Stomach (tissue), 9 donors: ENCODE measurements around the gene DSC3. TPM values are rescaled to one million over a fixed set of nuclear protein-coding genes. Genes with fewer than 3 reads are reported as not detected.

Experiments used
- DNase-seq, 2 donors: peaks; one replicate each; pipeline versions ENCODE4 v3.0.0 to v3.0.0-alpha.2; 2013 to 2019
- H3K27ac ChIP-seq, 5 donors: fragments of 200-600 bp in 4 of 5; sonication (generic) in 4 of 5; one replicate each; pipeline ENCODE4 v1.5.1; 2013 to 2019; ENCODE audit warnings: mild to moderate bottlenecking in 1 of 5, moderate library complexity in 1 of 5
- H3K27me3 ChIP-seq, 3 donors: fragments of 200-600 bp; sonication (generic); one replicate each; pipeline ENCODE4 v1.5.1; 2017 to 2019; ENCODE audit warnings: mixed run types in 1 of 3
- H3K36me3 ChIP-seq, 4 donors: fragments of 200-600 bp; sonication (generic); 1 replicate in 3 of 4; 2 replicates in 1 of 4; pipeline ENCODE4 v1.5.1; 2016 to 2019
- H3K4me1 ChIP-seq, 4 donors: fragments of 200-600 bp; sonication (generic); one replicate each; pipeline ENCODE4 v1.5.1; 2016 to 2019
- H3K4me3 ChIP-seq, 4 donors: fragments of 200-600 bp; sonication (generic) in 3 of 4; one replicate each; pipeline ENCODE4 v1.5.1; 2016 to 2019; ENCODE audit warnings: mild to moderate bottlenecking in 1 of 4
- H3K9me3 ChIP-seq, 4 donors: fragments of 200-600 bp; sonication (generic); one replicate each; pipeline ENCODE4 v1.5.1; 2016 to 2019
- EP300 ChIP-seq: sonication (generic); formaldehyde crosslinking; IDR thresholded peaks from one replicate; pipeline ENCODE4 v1.6.1; 2017; ENCODE audit warnings: antibody characterized with exemption
- POLR2A ChIP-seq, 4 donors: fragments of 450-650 bp; IDR thresholded peaks; one replicate each; pipeline ENCODE4 v1.6.1; 2016; ENCODE audit warnings: antibody characterized with exemption in 4 of 4, control low read depth in 2 of 4, mild to moderate bottlenecking in 1 of 4, moderate library complexity in 1 of 4
- POLR2AphosphoS5 ChIP-seq, 3 donors: sonication (generic); formaldehyde crosslinking; IDR thresholded peaks; one replicate each; pipeline ENCODE4 v1.6.1; 2016; ENCODE audit warnings: antibody characterized with exemption in 3 of 3
- WGBS, 5 donors: extraction: QIAGEN DNeasy Blood & Tissue Kit in 3 of 5; methylation state at CpG; one replicate each; pipeline versions ENCODE4 v1.1.5 to v1.1.7; 2013 to 2018; 5-methylcytosine and 5-hydroxymethylcytosine counted together
- intact Hi-C: fragments of 100-400 bp; cut with DNase I; formaldehyde crosslinking; loops from one replicate; pipeline ENCODE4 v1.15.1; 2023; ENCODE audit warnings: low total_unique reads
- polyA plus RNA-seq, 3 donors: library from polyadenylated mRNA; stranded (reverse); fragments of 200-250 nt; gene quantifications; one replicate each; pipeline ENCODE4 v1.2.3, GENCODE V29; 2013
- small RNA-seq, 4 donors: library from RNA; depleted of rRNA; stranded (forward); fragments of <200 nt; gene quantifications; one replicate each; pipeline ENCODE3, GENCODE V24; 2016
- total RNA-seq, 5 donors: library from RNA; depleted of rRNA; stranded (reverse); fragments of >200 nt; gene quantifications; one replicate each; pipeline versions ENCODE4 v1.1.0 to v1.2.3, GENCODE V29; 2014 to 2016
- TF ChIP-seq, protein P1 (sequence below), 7 experiments: fragments of 450-650 bp in 4 of 7; fragments of 200-600 bp in 3 of 7; sonication (generic) in 3 of 7; IDR thresholded peaks; one replicate each; pipeline ENCODE4 v1.5.1; 2016 to 2019; ENCODE audit warnings: antibody characterized with exemption in 7 of 7, control low read depth in 2 of 7, mild to moderate bottlenecking in 1 of 7
- donor health status: healthy with polysubstance abuse.
- donor health status: Bipolar disorder and iron deficiency.
- donor health status: healthy.

DSC3 gene
- total and polyA plus RNA-seq, 8 donors, result 1.2 to 26.6 (median 2.2) TPM; not detected in 5

DNA sequence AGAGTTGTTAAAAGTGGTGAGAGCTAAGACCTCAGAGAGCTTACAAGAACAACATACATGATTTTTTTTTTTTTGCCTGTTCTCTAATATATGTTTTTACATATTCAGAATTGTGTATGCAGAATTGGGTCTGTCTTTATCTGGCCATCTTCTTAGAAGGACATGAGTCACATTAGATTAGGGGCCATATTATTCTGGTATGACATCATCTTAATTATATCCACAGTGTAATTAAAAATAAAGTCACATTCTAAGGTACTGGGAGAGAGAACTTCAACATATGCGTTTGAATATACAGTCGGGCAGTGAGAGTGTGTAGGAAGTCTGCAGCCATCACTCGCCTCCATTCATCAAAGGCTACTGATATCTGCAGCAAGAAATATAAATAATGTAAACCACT, 88.3 kb downstream of the DSC3 start:
- Histone ChIP-seq H3K27me3 (no peaks in the 10 kb centered on the region), H3K9me3 (no peaks in the 10 kb centered on the region), H3K27ac (no peak overlapping the region), H3K4me3 (no peak overlapping the region), H3K4me1 (no peaks in the 10 kb centered on the region), H3K36me3 (no peaks in the 10 kb centered on the region)
- intact Hi-C loops, result no loop called here
- TF ChIP-seq EP300 (no peak), POLR2A (IDR thresholded peaks at IDR 0.05) (no peak), POLR2AphosphoS5 (IDR thresholded peaks at IDR 0.05) (no peak)
- TF ChIP-seq, protein P1, sequence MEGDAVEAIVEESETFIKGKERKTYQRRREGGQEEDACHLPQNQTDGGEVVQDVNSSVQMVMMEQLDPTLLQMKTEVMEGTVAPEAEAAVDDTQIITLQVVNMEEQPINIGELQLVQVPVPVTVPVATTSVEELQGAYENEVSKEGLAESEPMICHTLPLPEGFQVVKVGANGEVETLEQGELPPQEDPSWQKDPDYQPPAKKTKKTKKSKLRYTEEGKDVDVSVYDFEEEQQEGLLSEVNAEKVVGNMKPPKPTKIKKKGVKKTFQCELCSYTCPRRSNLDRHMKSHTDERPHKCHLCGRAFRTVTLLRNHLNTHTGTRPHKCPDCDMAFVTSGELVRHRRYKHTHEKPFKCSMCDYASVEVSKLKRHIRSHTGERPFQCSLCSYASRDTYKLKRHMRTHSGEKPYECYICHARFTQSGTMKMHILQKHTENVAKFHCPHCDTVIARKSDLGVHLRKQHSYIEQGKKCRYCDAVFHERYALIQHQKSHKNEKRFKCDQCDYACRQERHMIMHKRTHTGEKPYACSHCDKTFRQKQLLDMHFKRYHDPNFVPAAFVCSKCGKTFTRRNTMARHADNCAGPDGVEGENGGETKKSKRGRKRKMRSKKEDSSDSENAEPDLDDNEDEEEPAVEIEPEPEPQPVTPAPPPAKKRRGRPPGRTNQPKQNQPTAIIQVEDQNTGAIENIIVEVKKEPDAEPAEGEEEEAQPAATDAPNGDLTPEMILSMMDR (IDR thresholded peaks at IDR 0.05), result no peak
- no peak for DNase-seq
- 53 to 71% (median 63%) methylated on average over 3 of the region's 3 CpGs for WGBS, 5 donors

DNA sequence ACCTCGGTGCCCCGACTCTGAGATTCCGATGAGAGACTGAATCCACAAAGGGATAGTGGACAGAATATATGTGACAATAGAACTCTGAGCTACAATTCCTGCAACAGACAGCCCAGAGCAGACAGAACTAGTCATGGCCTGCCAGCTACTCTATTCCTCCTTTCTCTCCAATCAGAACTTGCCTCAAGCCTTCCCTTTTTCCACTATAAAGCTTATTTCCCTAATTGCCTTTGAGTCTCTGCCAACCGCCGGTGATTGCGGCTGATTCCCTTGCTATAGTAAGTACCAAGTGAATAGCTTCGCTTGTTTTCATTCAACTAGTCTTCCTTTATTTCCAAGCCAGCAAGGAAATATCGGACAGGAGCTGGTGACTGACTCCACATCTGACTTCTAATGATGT, 96.8 kb downstream of the DSC3 start:
- intact Hi-C loops, result no loop called here
- Histone ChIP-seq H3K4me1 (no peaks in the 10 kb centered on the region), H3K27me3 (no peaks in the 10 kb centered on the region), H3K4me3 (no peak overlapping the region), H3K27ac (no peak overlapping the region), H3K36me3 (no peaks in the 10 kb centered on the region), H3K9me3 (peaks cover 0 to 16% (median 9%) of the 10 kb centered on the region in 4 donors)
- TF ChIP-seq POLR2A (IDR thresholded peaks at IDR 0.05) (no peak), EP300 (no peak), POLR2AphosphoS5 (IDR thresholded peaks at IDR 0.05) (no peak)
- TF ChIP-seq, protein P1 (IDR thresholded peaks at IDR 0.05), result no peak
- 66 to 81% (median 77%) methylated on average over 8 of the region's 8 CpGs for WGBS, 5 donors
- peak in 1 of 2 donors; percentile 32 for DNase-seq

DNA sequence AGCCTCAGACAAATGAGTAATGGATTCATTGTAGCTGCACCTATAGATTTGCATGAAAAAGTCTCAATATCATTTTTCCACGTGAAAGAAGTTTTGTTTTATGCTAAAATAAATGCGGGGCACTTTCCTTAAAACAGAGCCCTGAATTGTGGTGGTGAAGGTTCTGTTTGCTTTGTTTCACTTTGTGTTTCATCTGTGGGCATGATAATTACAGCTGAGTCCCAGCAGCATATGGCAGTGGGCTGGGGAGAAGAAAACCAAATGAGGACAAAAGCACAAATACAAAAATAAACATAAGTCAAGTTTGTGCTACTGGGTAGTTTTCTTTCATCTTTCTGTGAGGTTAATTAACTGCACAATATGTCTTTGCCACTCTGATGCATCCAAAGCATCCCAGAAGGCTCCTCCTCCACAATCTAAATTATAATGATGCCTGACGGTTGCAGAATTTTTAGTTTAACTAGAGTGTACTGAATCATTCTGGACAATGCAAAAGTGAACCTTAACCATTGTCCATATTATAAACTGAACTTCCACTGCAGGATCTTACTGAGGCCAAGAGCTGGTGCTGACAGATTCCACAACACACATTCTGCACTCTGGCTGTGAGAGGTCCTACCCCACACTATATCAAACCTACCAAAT, 97.6 kb downstream of the DSC3 start:
- WGBS, 5 donors, result 75 to 84% (median 78%) methylated on average over 3 of the region's 3 CpGs
- Histone ChIP-seq H3K9me3 (peaks cover 0 to 20% (median 11%) of the 10 kb centered on the region in 4 donors), H3K27me3 (no peaks in the 10 kb centered on the region), H3K27ac (no peak overlapping the region), H3K4me3 (no peak overlapping the region), H3K4me1 (no peaks in the 10 kb centered on the region), H3K36me3 (no peaks in the 10 kb centered on the region)
- no peak for DNase-seq
- TF ChIP-seq POLR2AphosphoS5 (IDR thresholded peaks at IDR 0.05) (no peak), POLR2A (IDR thresholded peaks at IDR 0.05) (no peak), EP300 (no peak)
- TF ChIP-seq, protein P1 (IDR thresholded peaks at IDR 0.05), result no peak
- intact Hi-C loops, result no loop called here

DNA sequence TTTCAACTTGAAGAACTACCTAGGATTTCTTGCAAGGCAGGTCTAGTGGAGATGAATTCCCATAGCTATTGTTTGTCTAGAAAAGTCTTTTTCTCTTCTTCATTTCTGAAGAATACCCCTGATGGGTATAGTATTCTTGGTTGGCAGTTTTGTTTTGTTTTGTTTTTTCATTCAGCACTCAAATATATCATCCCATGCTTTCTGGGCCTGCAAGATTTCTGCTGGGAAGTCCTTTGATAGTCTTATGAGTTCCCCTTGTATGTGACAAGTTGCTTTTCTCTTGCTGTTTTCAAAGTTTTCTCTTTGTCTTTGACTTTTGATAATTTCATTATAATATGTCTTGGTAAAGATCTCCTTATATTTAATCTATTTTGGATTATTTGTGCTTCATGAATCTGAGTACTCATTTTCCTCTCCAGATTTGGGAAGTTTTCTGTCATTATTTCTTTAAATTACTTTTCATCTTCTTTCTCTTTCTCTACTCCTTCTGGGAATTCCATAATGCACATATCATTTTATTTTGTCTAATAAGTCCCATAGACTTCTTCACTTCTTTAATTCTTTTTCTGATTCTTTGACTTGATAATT, 101.5 kb downstream of the DSC3 start:
- Histone ChIP-seq H3K27ac (no peak overlapping the region), H3K4me1 (no peaks in the 10 kb centered on the region), H3K4me3 (no peak overlapping the region), H3K36me3 (no peaks in the 10 kb centered on the region), H3K9me3 (peaks cover 0 to 20% (median 11%) of the 10 kb centered on the region in 4 donors), H3K27me3 (no peaks in the 10 kb centered on the region)
- no peak for DNase-seq
- TF ChIP-seq POLR2AphosphoS5 (IDR thresholded peaks at IDR 0.05), result no peak
- no peak for TF ChIP-seq POLR2A (IDR thresholded peaks at IDR 0.05)
- TF ChIP-seq, protein P1 (IDR thresholded peaks at IDR 0.05), result no peak
- TF ChIP-seq EP300, result no peak
- intact Hi-C loops, result no loop called here

Small RNAs within 50 kb of the gene (small RNA-seq; reads per million reads assigned to genes)
- gene RNU6-857P, result 0 reads per million in 4 donors

Other genes with a start within 250 kb of the DSC3 start
- gene DSC2, start 59.7 kb upstream of the DSC3 start, total RNA-seq, result 10 to 100 TPM in 3 of 5 donors, 1 to 10 TPM in 1, under 1 TPM in 1; 0.58 to 47.0 (median 10.4) TPM
- gene DSC2, start 59.7 kb upstream of the DSC3 start, polyA plus RNA-seq, result 10 to 100 TPM in 1 of 3 donors, 1 to 10 TPM in 2; 3.2 to 17.0 (median 7.9) TPM
- not detected for gene DSC1, start 120.1 kb upstream of the DSC3 start, total RNA-seq
- gene DSC1, start 120.1 kb upstream of the DSC3 start, polyA plus RNA-seq, result under 1 TPM in 1 of 3 donors, not detected in 2; 0.03 TPM